ENCODE results near the gene RALGPS1. TPM values are rescaled to one million over a fixed set of nuclear protein-coding genes. Genes with fewer than 3 reads are reported as not detected.

RALGPS1 gene
- polyA plus RNA-seq, 4 donors: 21.1 to 28.1 (median 24.0) TPM

DNA sequence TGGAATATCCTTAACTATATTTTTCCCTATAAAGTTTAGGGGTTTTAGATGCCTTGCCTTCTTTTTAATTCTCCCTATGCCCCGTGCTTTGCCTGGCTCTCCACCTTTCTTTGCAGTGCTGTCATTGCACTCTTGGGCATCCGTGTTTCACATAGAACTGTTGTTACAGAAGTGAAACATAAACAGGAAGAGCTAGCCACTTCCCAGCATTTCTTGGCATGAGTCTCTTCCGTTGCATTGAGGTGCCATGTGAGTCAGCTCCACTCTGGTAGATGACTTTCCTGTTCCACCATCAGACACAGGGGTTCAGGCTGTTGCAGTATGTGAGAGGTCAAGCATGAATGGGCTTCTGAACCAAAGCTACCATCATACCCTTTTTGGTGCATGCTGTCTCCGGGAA lies 134.5 kb downstream of the RALGPS1 start:
- no peak for DNase-seq (ENCODE audit: low read depth in 4 of 4, low spot score in 3 of 4)

DNA sequence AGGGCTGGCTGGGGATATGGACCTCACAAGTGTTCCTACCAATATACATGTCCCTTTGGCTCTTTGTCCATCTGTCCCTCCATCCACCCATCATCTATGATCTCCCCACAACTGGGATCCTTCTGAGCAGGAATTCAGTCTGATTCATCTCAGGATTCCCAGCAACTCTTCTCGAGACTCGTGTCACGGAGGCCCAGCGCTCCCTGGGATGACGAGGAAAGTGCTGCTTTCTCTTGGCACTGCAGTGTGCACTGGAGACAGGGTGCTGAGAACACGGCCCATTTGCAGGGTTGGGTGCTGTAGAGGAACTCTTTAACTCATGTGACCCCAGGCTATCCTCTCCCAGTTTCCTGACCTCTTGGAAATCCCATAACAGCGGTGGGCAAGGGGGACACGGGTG lies 135.0 kb downstream of the RALGPS1 start:
- DNase-seq (ENCODE audit: low read depth in 4 of 4, low spot score in 3 of 4): no peak

DNA sequence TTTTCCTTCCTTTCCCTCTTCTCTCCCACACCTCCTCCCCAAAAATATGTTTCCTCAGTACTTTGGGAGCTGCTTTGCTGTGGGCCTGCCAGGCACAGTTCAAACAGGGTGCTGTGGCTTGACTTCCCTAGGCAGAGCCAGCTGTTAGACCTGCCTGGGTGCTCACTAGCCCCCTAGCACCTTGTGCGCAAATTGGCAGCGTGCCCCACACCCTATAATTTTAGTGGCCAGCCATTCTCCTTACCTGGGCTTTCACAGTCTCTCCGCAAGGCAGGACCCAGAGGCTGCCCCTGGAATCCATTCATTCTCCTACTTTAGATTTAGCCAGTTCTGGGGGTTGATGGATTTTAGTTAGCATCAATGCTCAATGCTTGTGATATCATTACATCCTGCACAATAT lies 135.6 kb downstream of the RALGPS1 start:
- DNase-seq (ENCODE audit: low read depth in 4 of 4, low spot score in 3 of 4): no peak

DNA sequence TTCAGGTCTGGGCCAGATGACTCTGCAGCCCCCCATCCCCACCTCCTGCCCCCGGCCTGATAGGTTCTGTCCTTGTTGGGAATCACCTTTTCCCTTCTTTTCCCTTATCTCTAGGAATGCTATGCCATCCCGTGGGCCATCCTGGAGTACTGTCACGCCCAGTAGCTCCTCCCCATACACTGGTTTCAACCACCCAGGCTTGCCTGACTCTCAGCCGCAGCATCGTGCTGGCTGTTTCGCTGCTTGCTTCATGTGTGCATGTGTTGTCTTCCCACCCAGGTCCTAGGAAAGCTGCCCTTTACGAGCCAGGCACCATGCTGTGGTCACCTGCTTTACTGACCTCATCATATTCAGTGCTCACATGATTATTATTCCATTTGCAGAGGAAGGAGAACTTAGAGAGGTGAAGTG lies 136.0 kb downstream of the RALGPS1 start:
- DNase-seq (ENCODE audit: low read depth in 4 of 4, low spot score in 3 of 4): no peak

DNA sequence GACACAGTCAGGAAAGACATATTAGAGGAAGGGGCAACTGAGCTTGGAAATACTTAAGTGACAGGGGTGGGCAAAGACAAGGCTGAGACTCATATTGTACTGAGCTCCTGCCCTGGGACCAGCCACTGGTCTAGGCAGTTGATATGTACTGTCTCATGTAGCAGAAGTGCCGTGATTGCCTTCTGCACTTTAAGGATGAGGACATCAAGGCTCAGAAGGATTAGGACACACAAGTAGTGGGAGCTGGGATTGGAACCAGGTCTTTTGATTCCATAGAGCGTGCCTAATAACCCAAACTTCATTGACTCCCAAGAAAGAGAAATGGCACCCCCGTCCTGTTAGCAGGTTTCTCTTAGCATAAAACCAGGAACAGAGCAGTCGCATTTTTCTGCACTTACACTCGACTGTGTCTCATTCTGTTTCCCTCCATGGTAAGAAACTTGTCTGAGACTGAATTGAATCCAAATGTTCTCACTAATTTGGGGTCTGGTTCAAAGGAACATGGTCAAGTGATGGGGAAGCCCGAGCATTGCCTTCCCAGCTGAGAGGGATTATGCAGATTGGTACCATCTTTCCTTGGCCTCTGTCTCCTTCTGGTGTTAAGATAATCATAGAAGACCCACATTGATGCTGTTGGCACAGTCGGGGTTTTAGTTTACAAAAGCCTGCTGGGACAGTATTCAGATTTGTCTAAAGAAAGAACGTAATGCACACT lies 137.5 kb downstream of the RALGPS1 start:
- no peak for DNase-seq (ENCODE audit: low read depth in 4 of 4, low spot score in 3 of 4)

DNA sequence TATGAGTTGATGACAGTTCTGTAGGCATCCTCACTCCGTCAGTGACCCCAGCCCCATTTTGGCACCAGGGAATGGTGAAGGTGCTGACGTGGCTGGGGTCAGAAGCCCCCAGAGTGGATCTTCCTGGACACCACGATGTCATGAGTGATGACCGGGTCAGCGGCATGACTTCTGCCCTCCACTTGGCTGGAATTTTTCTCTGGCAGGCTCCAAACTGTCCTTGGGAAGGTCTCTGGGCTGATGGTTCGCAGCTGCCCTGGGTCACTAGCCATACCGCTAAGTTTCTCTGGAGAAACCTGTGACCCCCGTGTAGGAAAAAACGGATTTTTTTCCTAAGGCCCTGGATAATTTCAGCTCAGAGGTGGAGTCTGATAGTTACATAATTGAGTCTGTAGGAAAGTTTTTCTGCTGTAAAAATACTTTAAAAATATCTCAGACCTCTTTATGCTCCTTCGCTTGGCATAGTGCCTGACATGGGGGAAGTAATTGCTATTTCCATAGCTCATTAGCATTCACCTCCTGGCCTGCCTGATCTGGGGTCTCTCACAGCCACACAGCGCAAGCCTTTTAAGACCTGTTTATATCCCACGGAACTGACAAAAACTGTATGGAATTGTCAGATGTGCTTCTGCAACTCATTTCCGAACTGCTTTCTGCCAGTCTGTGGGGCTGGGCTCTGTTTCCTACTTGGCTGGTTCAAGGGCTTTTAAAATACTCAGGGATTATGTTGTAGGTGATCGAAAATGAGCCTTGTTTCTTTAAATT lies 138.7 kb downstream of the RALGPS1 start:
- peak in 3 of 4 donors; percentile 20 to 34 (median 29) for DNase-seq (ENCODE audit: low read depth in 4 of 4, low spot score in 3 of 4)

DNA sequence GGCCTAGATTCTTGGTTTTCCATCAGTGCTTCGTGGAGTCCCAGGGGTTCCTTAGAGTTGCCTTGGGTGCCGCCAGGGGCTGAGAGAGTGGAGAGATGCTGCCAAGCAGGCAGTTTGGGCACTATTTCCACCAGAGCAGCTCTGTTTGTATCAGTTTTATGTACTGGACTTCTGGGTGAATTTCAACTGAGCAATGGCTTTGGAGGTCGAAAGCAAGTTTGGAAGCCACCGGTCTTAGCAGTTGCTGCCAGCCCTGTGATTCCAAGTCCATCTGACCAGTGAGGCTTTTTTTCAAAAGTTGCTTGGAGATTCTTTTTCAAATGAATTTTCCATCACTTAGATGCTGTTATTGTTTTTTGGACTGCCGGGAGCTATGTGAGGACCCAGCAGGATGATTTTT lies 139.4 kb downstream of the RALGPS1 start:
- DNase-seq (ENCODE audit: low read depth in 4 of 4, low spot score in 3 of 4): no peak

DNA sequence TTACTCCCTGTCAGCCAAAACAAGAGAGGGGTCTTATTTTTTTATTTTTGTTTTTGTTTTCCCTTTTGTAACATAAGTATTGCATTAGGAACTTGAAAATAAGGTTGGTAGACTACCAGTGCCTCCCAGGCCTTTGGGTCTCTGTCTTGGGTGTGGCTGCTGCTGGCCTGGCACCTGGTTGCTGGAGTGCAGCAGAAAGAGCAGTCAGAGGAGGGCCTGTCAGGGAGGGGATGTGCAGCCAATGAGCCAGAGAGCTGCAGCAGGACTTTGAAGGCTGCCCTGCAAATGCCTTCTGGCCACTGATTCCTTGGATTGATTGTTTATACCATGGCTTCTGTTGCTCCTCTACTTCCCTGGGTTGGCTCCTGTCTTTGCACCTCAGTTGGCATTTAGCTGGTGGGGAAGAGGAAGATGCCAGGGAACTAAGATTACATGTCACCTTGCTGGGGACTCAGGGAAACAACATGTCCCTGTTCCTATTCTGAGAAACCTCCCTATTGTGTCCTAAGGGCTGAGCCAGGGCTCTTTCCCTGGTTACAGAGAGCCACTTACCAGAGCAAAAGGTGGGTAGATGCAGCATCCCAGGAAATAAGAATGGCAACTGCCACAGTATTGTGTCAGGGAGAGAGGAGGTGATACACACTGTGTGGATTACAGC lies 141.3 kb downstream of the RALGPS1 start:
- no peak for DNase-seq (ENCODE audit: low read depth in 4 of 4, low spot score in 3 of 4)

DNA sequence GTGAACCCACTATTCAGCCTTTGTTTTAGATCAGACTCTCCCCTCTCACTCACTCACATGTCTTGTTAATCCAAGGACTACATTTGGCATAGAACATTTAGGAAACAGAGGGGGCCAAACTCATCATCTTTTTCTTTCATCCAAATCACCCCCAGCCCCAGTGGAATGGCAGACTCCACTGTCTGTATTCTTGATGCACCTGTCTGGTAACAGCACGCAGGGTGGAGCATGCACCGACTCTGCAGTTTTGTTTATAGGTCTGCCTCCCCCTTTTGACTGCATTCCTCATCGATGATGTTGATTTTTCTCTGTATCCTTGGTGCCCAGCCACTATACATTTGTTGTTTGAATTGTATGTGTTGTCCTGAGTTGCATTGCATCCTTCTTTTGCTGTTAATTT lies 141.9 kb downstream of the RALGPS1 start:
- DNase-seq (ENCODE audit: low read depth in 4 of 4, low spot score in 3 of 4): no peak

DNA sequence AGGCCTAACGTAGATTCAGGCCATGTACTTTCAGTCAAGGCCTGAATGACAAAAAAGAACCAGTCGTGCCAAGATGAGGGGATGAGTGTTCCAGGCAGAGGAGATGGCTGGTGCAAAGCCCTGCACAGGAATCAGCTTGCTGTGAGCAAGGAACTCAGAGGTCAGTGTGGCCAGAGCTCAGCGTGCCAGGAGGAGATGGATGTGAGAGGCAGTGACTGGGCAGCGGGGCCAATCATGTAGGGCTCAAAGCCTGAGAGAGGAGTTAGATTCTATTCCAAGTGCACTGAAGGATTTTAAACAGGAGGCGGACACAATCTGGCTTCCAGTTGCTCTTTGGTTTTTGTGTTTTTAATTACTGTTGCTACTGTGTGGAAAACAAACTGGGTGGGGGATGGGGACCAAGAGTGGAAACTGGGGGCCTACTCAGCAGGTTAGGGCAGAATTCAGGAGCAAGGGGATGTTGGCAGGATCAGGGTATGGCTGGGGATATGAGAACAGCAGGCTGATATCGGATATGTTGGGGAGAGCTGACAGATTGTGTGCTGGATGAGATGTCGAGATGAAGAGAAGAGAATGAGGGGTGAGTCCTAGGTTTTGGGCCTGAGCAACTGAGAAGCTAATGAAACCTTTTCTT lies 143.5 kb downstream of the RALGPS1 start:
- no peak for DNase-seq (ENCODE audit: low read depth in 4 of 4, low spot score in 3 of 4)

DNA sequence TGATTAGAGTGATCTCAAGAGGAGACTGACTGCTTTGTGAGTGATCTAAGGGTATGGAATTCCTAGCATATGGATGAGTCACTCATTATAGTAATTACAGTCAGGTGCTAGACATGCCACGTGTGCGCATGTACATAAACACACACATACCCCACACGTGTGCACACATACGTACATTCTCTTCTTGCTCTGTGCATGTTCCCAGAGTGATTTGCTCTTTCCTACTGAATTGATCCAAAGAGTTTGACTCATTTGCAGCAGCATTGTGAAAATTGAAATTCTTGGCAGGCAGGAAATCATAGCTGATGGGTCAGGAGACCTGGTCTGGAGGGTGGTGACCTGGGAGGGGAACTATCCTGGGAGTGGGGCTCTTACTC lies 144.1 kb downstream of the RALGPS1 start:
- DNase-seq (ENCODE audit: low read depth in 4 of 4, low spot score in 3 of 4): no peak

DNA sequence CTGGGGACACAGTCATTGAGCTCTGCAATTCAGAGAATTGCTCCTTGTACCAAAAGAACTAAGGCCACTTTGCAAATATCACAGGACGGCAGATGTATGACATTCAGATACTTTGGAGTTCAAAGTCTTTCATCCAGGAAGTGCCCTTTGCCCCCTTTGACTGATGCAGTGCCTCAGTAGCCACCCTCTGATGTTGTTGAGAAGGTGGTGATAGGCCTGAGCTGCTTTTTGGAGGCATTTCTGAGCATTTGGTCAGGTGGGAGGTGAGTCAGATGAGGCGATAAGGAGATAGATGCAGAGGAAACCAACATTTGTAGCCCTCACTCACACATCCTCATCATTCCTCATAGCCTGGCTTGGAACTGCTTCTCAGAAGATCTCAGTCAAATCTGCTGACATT lies 144.4 kb downstream of the RALGPS1 start:
- DNase-seq (ENCODE audit: low read depth in 4 of 4, low spot score in 3 of 4): no peak

DNA sequence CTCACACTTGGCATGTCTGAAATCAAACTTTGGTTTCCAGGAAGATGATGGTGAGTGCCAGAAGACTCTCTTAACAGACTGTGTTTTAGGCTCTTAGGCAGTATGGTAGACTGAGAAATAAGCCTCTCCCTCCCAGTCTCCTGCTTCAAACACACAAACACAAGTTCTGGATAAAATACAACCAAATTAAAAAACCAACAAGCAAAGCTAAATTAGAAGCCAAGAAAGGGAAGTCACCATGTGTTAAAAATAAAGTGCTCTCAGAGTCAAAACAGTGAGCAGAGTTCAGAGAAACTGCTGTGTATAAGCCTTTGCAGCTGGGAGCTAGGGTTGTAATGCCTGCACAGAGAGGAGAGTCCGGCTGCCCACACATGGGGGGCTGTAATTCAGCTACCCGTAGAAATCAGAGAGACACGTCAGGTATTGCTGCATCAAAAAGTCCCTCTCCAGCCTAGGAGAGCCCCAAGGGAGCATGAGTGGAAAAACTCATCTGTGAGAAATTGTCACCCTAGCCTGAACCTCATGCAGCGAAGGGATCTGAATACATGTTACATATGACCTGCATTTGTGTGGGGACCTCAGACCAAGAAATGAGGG lies 145.3 kb downstream of the RALGPS1 start:
- DNase-seq (ENCODE audit: low read depth in 4 of 4, low spot score in 3 of 4): no peak

DNA sequence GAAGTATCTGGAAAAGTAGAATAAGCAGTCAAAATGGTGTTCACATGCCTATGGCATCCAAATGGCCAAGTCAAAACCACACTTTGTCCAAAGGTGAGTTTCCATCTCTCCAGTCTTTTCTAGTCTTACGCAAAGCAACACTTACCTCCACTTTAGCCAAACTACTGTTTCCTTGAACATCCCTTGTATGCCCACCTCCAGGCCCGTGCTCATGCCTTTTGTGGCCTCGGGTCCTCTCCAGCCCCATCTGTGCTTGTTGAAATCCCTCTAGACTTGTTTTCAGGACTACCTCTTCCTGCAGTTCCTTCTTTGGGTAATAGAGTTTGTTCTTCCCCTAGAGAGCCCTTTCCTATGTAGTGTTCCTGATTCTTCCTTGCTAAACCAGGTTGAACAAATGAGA lies 146.8 kb downstream of the RALGPS1 start:
- DNase-seq (ENCODE audit: low read depth in 4 of 4, low spot score in 3 of 4): no peak

DNA sequence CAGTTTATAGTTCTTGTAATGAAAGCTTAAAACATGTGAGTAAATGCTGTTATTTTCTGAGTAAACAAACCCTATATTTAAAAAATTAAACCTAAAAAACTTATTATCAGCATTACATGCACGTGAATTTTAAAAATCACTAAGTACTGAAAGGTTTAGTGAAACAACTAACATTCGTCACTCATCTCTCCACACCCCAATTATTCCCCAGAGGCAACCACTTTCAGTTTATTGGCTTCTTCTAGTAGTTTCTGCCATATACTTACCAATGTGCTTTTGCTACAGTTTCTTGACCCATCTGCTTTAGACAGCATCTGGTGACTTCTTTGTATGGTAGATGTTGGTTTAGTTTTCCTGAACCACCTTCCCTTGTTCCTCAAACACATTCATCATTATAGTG lies 149.8 kb downstream of the RALGPS1 start:
- no peak for DNase-seq (ENCODE audit: low read depth in 4 of 4, low spot score in 3 of 4)

DNA sequence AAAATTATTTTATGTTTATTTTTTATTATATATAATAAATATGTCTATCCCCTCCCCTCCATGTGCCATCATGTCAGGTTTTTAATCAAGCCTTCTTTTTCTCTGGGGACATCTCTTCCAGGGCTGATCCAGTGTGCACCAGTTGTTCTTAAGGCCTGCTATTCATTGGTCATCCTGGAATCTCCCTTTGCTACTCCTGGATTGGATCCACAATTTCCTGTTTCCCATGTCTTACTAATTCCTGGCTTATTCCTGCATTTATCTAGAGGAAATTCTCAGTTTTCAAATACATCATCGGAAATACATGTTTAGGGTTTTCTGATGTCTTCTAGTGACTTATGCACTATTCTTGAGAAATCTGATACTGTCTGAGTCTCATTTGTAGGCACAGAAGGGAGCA lies 151.0 kb downstream of the RALGPS1 start:
- no peak for DNase-seq (ENCODE audit: low read depth in 4 of 4, low spot score in 3 of 4)

DNA sequence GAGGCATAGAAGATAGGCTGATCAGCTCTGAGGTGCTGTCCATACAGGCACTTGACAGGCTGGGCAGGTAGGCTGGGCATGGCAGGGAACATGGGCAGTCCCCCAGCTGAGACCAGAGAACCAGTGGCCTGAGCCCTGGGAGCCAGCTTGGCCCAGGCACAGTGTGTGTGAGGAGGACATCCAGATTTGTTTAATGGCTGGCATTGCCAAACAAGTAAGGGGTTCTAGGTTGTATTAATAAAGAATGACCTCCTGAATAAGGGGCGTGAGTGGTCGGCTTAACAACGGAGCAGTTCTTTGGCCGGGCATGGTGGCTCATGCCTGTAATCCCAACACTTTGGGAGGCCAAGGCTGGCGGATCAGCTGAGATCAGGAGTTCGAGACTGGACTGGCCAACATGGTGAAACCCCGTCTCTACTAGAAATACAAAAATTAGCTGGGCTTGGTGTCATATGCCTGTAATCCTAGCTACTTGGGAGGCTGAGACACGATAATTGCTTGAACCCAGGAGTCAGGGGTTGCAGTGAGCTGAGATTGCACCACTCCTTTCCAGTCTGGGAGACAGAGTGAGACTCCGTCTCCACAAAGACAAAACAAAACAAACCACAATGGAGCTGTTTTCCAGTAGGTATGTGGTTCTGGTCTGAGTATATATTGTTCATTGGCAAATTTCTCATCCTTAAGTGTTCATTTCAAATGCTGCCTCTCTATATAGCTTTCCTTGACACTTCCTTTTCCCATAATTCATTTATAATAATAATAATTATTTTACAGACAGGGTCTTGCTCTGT lies 151.7 kb downstream of the RALGPS1 start:
- DNase-seq (ENCODE audit: low read depth in 4 of 4, low spot score in 3 of 4): no peak

DNA sequence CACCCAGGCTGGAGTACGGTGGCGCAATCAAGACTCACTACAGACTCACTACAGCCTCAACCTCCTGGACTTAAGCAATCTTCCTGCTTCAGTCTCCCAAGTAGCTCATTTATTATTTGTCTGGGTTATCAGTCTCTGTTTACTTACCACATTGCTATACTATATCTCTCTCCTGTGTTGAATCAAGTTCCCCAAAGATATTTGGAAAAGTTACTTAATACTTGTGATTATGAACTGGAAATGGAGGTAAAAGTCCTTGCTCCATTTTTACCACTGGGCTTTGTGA lies 152.2 kb downstream of the RALGPS1 start:
- no peak for DNase-seq (ENCODE audit: low read depth in 4 of 4, low spot score in 3 of 4)

DNA sequence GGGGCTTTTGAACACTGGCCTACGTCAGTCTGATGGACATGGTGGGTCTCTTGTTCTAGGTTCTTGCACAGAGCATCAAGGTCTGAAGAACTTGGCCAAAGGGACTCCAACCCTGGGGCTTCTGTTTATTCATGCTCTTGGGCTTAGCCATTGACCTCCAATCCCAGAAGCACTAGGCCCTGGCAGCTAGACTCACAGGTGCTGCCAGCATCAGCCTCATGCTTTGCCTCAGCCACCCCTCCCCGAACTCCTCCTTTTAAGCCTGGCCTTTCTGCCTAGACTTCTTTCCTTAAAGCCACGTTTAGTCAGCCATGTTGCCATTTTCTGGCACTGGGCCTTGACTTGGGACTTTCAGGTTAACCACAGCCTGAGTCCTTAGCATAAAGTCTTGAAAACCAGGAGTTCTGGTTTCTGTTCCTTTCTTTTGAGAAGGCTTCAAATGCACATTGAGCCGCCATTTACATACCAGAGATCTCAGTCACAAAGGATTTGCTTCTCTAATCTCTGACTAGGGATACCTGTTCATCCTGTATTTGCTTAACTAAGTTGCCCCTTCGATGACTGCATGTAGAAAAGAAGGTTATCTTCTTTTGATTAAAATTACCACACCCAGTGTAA lies 153.1 kb downstream of the RALGPS1 start:
- no peak for DNase-seq (ENCODE audit: low read depth in 4 of 4, low spot score in 3 of 4)

Data from right renal pelvis (tissue), 4 donors.